DMS 273 treated with DMSO at 0.1 percent for 48 hours (cell line): ENCODE data around the gene SLC11A1.
A peak's percentile ranks its signal among the peaks of the same experiment; 100 is the strongest.

Source experiments
- DNase-seq: peaks from one replicate; lab custom pipeline; 2025; lab: John Stamatoyannopoulos, UW

Gene SLC11A1

DNA sequence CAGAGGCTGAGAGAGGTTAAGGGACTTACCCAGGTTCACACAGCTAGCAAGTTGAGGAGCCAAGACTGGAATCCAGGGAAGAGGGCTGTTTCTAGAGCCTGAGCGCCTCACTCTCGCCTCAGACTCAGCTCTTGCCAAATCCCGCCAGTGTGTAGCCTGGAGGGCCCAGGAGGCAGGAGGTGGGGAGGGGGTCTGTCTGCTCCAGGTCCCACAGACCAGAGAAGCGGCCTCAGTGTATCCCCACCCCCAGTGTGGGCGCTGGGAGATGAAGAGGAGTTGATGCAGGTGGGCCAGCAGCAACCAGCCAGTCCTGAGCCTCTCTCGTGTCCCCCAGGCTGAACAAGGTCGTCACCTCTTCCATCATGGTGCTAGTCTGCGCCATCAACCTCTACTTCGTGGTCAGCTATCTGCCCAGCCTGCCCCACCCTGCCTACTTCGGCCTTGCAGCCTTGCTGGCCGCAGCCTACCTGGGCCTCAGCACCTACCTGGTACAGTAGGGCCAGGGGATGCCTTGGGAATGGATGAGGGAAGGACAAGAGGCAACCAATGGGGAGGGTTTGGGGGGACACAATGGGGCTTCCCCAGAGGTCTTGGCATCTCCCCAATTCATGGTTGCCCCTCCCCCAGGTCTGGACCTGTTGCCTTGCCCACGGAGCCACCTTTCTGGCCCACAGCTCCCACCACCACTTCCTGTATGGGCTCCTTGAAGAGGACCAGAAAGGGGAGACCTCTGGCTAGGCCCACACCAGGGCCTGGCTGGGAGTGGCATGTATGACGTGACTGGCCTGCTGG lies 12.4 kb downstream of the SLC11A1 start:
- DNase-seq: no peak

DNA sequence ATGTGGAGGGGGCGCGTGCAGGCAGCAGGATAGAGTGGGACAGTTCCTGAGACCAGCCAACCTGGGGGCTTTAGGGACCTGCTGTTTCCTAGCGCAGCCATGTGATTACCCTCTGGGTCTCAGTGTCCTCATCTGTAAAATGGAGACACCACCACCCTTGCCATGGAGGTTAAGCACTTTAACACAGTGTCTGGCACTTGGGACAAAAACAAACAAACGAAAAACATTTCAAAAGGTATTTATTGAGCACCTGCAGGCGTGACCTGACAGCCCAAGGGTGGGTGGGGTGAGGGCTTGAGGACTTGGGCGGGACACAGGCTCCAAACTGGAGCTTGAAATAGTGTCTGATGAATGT lies 13.0 kb downstream of the SLC11A1 start:
- DNase-seq: no peak

DNA sequence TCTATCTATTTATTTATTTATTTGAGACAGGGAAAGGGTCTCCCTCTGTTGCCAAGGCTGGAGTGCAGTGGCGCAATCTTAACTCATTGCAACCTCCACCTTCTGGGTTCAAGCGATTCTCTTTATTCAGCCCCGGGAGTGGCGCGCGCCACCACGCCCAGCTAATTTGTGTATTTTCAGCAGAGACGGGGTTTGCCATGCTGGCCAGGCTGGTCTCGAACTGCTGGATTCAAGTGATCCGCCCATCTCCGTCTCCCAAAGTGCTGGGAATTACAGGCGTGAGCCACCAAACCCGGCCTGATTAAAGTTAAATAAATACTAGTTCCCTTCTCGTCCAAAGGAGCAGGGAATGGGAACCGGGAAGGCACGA lies 13.4 kb downstream of the SLC11A1 start:
- no peak for DNase-seq

DNA sequence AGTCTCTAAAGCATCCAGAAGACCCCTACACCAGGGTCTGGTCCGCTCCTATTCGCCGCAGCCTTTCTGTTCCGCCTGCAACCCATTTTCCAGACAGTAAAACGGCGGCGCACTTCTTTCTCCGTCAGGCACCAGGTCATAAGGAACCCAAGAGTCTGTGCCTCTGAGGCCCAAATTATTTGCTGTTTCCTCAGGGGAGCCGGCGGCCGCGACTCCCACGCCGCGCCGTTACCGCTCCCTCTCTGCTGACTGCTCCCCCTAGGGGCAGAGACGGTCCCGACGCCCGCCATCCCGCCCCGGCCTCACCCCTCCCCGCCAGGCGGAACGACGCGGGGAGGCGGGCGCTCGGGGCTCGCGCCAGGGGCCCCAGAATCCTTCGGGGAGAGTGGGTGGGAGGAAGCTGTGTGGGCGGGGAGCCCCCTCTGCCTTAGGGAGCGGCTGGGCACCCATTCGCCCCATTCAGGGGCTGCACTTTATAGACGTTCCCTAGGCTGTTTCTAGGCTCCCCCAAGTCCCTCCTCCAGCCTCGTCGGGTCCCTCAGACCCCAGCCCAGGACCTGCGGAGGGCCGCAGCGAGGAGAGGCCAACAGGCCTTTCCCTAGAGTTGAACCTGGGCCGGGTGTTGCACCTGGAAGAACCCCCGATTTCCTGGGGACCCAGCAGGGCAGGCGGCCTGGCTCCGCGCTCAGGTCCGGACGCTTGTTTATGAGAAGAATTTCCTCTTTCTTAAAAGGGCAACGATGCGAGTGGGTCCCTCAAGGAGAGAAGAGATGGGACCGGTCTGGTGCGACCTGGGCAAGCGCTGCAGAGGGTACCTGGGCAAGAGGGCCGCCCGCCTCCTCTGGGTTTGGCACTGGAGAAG lies 14.0 kb downstream of the SLC11A1 start:
- peak; percentile 81 for DNase-seq

DNA sequence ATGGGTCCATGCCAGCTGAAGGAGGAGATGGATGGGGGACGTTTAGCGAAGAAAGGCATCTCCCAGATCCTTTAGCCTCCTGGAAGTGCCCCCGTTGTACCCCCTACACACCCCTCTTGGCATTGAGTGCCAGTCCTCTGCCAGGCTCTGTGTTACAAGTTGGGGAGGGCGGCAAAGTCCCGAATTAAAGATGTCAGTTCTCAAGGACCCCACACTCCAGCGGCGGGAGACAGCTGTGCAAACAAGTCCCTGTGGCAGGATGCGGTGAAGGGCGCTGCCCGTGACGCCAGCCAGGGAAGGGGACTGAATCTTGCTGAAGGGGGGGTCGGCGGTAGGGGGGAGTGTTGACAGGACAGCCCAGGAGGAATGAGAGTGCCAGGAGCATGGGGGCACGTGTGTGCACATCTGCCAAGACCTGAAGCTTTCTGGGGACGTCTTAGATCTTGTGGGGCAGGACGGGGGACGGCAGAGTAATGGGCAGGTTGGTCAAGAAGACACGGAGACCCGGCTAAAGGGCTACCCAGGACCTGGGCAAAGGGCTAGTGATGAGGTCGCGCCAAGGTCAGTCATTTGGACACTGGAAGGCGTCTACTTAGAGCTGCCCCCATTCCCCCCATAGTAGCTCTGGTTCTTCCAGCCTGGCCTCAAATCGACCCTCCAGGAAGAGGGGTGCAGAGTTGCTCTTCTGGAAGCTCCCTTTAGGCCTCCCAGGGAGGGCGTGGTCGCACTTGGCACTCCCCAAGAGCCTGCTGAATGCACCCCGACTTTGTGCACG lies 14.8 kb downstream of the SLC11A1 start:
- DNase-seq: no peak

DNA sequence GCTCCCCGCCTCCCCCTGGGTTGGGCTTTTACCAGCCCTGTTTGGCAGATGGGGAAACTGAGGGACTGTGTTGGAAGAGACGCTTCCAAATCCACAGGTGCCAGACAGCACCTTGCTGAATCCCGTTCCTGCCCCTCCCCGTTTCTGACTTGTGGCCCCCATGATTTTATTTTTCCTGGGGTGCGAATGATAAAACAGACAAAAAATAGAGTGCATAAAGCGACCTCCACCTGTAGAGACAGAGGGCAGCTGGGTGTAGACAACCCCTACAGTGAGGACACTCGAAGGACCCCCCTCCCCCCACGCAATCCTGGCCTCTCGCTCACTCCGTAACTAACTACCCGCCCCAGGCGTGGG lies 15.4 kb downstream of the SLC11A1 start:
- DNase-seq: no peak

DNA sequence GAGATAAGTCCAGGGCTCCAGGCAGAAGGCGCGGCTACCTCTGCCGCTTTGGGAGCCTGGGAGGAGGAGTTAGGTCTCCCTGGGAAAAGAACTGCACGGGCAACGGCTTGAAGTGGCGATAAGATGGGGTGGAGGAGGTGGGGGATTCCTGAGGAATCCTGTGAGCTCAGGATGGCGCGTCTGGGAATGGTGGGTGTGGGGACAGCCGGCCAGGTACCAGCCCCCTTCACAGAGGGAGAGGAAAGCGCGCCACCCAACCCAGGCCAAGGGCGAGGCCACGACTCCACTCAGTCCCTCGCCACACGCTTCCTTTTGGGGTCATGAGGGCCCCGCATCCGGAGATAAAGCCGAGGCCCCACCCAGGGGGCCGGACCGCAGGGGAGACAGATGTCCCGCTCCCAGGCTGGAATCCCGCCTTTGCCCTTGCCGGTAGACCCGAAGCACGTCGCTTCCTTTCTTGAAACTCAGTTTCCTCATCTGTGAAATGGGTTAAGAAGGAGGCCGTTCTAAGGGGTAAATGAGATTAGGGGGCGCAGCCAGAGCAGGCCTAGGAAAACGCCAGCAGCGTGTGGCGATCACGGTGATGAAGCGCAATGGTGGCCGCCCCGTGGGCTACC lies 15.9 kb downstream of the SLC11A1 start:
- DNase-seq: no peak

DNA sequence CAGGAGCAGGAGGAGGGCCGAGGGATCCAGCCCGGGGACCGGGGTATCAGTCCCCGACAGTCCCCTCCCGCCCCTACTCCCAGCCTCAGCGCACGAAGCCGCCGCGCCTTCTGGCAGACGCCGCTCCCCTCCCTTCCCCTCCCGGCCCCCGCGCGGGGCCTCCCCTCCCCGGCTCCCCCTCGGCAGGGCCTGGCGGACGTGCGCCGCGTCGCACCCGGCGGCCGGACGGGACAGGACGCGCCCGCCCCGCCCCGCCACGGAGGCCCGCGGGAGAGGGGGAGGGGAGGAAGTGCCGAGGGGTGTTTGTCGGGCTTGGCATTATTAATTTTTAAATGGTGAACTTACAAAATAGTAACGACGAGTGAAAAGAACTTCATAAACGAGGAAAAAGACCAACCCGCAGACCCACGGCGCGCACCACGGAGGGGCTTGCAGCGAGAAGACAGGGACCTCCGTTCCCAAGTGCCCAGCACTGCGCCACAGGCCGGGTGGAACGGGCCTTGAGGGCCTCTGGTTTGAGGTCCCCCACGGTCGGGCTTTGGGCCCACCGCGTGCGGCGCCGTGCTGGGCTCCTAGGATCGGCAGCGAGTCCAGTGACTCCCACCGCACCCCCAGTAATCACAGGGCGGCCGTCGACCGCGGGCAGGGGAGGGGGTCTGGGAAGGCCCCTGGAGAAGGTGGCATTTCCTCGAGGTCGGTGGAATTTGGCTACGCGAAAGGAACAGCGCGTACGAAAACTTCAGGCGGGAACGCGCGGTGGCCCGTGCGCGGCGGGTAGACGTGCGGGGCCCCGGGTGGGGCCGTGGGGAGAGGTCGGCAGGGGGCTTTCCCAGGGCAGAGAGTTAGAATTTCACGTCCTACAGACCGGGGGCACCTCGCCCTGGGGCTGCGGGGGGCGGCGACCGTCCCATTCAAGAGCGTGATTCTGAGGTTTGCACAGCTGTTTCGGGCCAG lies 16.6 kb downstream of the SLC11A1 start:
- DNase-seq: no peak

DNA sequence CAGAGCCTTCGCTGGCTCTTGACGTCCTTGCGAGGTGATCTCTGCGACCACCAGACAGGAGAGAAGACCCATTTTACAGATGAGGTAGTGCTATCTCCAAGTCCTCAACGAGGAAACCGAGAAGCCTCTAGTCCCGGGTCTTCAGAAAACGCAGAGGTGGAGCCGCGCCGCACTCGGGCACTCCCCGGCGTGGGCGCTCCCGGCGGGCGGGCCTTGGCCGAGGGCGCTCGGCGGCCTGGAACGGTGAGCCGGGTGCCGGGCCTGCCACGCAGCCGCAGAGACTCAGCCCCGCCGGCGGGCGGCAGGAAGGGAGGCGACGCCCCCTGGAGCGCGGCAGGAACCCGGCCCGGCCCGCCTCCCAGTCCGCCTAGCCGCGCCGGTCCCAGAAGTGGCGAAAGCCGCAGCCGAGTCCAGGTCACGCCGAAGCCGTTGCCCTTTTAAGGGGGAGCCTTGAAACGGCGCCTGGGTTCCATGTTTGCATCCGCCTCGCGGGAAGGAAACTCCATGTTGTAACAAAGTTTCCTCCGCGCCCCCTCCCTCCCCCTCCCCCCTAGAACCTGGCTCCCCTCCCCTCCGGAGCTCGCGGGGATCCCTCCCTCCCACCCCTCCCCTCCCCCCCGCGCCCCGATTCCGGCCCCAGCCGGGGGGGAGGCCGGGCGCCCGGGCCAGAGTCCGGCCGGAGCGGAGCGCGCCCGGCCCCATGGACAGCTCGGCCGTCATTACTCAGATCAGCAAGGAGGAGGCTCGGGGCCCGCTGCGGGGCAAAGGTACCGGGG lies 17.5 kb downstream of the SLC11A1 start, which contains the start of gene CTDSP1:
TSS of gene CTDSP1 (plus strand) at position 478 of the 776 bp plus-strand sequence. CDS start at position 701, 223 bp downstream.
- DNase-seq: peak; percentile 77

DNA sequence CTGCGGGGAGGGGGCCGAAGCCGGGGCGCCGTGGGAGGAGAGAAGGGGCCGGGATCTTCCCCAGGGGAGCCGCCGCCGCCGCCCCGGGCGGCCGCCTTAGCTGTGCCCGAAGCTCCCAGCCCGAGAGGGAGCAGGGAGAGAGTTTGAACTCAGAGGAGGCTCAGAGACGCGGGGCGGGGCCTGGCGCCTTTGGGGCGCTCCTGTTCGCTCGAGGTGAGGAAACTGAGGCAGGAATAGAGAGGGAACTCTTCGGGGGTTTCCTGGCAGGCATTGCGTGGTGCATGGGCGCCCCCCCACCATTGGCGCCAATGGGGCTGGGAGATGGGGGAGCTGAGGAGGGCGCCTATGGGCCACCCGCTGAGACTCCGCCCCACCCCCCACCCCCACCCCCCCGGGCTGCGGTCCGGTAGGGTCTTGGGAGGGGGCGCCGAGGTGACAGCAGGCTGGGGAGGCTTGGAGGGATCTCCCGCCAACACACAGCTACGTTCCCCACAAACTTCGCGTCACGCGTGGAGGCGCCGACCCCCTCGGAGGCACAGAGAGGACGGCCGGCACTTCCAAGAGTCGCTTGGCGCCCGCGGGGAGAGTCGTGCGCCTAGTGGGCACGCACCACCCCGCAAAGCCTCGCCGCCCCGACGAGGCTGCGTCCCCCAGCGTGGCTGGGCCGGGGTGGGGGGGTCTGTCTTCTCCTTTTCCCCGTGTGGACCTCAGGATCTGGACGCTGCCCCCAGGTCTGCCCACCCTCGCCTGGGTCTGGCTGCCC lies 18.3 kb downstream of the SLC11A1 start:
- DNase-seq: no peak

DNA sequence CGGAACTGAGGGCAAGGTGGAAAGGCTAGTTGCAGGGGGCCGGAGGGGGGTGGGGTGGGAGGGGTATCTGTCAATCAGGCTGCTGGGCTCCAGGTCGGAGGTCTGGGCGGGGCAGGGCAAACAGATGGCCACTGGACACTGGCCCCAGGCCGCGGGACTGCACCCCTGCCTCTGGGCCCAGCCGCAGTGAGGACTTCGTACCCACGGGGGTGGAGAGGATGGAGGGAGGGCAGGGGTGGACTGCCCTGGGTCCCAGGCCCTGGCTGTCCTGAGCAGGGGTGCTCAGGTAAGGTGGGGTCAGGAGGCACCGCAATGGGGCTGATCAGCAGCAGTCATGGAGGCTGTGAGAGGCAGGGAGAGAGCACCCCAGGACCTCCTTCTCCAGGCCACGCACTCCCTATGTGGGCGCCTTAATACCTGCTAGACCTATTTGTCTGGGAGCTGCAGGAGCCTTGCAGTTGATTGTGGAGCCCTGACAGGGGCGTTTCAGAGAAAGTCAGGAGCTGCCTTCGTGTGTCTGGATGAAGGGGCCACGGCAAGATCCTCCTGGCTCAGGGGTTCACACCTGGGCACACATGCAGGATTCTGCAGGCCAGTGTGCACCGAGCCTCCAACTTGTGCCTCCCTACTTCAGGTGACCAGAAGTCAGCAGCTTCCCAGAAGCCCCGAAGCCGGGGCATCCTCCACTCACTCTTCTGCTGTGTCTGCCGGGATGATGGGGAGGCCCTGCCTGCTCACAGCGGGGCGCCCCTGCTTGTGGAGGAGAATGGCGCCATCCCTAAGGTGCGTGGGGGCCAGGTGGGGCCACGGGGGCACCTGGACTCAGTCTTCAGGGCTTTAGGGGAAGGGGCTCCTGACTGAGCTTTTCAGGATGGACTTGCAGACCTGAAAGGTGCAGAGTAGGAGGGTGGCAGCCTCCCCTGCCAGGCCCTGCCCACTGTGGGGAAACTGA lies 19.1 kb downstream of the SLC11A1 start:
- no peak for DNase-seq

DNA sequence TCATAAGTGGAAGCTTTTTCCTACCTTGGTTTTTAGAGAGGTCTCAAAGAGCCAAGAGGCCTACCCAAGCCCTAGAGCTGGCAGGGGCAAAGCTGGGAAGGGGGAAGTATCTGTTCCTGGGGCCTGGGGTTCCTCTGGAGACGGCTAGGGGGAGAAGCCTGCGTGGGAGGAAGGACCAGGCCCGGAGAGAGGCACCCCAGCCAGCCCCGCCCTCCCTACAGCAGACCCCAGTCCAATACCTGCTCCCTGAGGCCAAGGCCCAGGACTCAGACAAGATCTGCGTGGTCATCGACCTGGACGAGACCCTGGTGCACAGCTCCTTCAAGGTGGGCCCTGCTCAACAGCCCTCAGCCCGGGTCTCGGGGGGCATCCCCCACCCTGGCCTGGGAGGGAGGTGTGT lies 19.8 kb downstream of the SLC11A1 start:
- no peak for DNase-seq

DNA sequence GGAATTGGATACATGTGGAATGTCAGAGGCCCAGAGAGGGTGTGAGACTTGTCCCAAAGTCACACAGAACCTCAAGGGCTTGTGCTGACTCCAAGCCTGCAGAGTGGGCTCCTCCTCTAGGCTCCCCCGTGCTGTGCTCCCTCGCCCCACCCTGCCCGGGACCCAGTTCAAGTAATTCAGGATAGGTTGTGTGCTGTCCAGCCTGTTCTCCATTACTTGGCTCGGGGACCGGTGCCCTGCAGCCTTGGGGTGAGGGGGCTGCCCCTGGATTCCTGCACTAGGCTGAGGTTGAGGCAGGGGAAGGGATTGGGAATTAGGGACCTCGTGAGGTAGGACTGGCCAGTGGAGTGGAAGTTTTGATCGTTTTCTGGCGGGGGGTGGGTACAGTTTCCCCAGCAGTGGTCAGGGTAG lies 20.4 kb downstream of the SLC11A1 start:
- no peak for DNase-seq

DNA sequence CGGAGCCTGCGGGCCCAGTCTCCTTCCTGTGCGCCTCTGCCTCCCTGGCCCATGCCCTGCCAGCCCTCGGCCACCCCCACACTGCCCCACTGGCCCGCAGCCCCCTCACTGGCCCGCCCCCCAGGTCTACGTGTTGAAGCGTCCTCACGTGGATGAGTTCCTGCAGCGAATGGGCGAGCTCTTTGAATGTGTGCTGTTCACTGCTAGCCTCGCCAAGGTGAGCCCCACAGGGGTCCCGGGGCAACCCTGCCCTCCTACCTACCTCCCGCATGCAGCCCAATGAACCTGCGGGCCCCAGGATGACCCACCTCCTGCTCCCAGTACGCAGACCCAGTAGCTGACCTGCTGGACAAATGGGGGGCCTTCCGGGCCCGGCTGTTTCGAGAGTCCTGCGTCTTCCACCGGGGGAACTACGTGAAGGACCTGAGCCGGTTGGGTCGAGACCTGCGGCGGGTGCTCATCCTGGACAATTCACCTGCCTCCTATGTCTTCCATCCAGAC lies 20.9 kb downstream of the SLC11A1 start:
- no peak for DNase-seq

DNA sequence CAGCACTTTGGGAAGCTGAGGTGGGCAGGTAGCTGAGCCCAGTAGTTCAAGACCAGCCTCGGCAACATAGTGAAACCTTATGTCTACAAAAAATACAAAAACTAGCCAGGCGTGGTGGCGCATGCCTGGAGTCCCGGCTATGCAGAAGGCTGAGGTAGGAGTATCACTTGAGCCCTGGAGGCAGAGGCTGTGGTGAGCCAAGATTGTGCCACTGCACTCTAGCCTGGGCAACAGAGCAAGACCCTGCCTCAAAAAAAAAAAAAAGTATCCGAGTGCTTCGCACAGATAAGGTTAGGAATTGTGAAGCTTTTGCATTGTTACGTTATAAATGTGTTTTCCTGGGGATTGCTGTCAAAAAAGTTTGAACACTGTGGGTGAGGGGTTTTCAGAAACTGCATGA lies 21.7 kb downstream of the SLC11A1 start:
- no peak for DNase-seq

DNA sequence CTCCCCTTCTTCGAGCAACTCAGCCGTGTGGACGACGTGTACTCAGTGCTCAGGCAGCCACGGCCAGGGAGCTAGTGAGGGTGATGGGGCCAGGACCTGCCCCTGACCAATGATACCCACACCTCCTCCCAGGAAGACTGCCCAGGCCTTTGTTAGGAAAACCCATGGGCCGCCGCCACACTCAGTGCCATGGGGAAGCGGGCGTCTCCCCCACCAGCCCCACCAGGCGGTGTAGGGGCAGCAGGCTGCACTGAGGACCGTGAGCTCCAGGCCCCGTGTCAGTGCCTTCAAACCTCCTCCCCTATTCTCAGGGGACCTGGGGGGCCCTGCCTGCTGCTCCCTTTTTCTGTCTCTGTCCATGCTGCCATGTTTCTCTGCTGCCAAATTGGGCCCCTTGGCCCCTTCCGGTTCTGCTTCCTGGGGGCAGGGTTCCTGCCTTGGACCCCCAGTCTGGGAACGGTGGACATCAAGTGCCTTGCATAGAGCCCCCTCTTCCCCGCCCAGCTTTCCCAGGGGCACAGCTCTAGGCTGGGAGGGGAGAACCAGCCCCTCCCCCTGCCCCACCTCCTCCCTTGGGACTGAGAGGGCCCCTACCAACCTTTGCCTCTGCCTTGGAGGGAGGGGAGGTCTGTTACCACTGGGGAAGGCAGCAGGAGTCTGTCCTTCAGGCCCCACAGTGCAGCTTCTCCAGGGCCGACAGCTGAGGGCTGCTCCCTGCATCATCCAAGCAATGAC lies 22.4 kb downstream of the SLC11A1 start:
- DNase-seq: no peak

DNA sequence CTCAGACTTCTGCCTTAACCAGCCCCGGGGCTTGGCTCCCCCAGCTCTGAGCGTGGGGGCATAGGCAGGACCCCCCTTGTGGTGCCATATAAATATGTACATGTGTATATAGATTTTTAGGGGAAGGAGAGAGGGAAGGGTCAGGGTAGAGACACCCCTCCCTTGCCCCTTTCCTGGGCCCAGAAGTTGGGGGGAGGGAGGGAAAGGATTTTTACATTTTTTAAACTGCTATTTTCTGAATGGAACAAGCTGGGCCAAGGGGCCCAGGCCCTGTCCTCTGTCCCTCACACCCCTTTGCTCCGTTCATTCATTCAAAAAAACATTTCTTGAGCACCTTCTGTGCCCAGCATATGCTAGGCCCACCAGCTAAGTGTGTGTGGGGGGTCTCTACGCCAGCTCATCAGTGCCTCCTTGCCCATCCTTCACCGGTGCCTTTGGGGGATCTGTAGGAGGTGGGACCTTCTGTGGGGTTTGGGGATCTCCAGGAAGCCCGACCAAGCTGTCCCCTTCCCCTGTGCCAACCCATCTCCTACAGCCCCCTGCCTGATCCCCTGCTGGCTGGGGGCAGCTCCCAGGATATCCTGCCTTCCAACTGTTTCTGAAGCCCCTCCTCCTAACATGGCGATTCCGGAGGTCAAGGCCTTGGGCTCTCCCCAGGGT lies 23.1 kb downstream of the SLC11A1 start:
- DNase-seq: no peak
